Glutamatergic neuron (in vitro differentiated cells): ENCODE results near the gene EIF4G3. TPM values are rescaled to one million over a fixed set of nuclear protein-coding genes. Genes with fewer than 3 reads are reported as not detected.

Source experiments
- DNase-seq: peaks from one replicate; pipeline ENCODE4 v3.0.0; 2022
- H3K27ac Mint-ChIP-seq: one replicate; pipeline ENCODE4 v1.8.0; 2020; ENCODE audit warnings: mild to moderate bottlenecking, mixed read lengths, inconsistent platforms; ENCODE audit not compliant: unreplicated experiment
- H3K27me3 Mint-ChIP-seq: one replicate; pipeline ENCODE4 v1.8.0; 2020; ENCODE audit warnings: mild to moderate bottlenecking, moderate library complexity, mixed read lengths, inconsistent platforms; ENCODE audit not compliant: unreplicated experiment
- H3K36me3 Mint-ChIP-seq: one replicate; pipeline ENCODE4 v1.8.0; 2020; ENCODE audit warnings: mild to moderate bottlenecking, mixed read lengths, inconsistent platforms; ENCODE audit not compliant: unreplicated experiment
- H3K4me1 Mint-ChIP-seq: one replicate; pipeline ENCODE4 v1.8.0; 2020; ENCODE audit warnings: mild to moderate bottlenecking, low read depth, mixed read lengths, inconsistent platforms; ENCODE audit not compliant: unreplicated experiment
- H3K4me3 Mint-ChIP-seq: one replicate; pipeline ENCODE4 v1.8.0; 2020; ENCODE audit warnings: mild to moderate bottlenecking, mixed read lengths, inconsistent platforms; ENCODE audit not compliant: unreplicated experiment
- H3K9me3 Mint-ChIP-seq: one replicate; pipeline ENCODE4 v1.8.0; 2020; ENCODE audit warnings: mild to moderate bottlenecking, moderate library complexity, mixed read lengths, inconsistent platforms; ENCODE audit not compliant: unreplicated experiment
- total RNA-seq: library from RNA; stranded (reverse); fragmentation: NEBNext Ultra II Directional; extraction: Animal tissue kit (Norgen Biotek cat#: 25700); gene quantifications from one replicate; pipeline ENCODE4 v1.2.1, GENCODE V29; 2021; ENCODE audit not compliant: unreplicated experiment
- TF ChIP-seq, protein P1 (sequence below): fragments of 200-600 bp; sonication (generic); IDR thresholded peaks from one replicate; pipeline ENCODE4 v1.5.0; 2021; ENCODE audit not compliant: partially characterized antibody, unreplicated experiment

Gene EIF4G3
- total RNA-seq, 1 donor from 2014 or later: 100 TPM

GRCh38 chr1:20899154-20899972, 277.3 kb downstream of the EIF4G3 start:
- no peaks in the 10 kb centered on the region for H3K36me3 Mint-ChIP-seq
- no peak for DNase-seq
- H3K27ac Mint-ChIP-seq: no peak overlapping the region
- H3K27me3 Mint-ChIP-seq: no peaks in the 10 kb centered on the region
- no peaks in the 10 kb centered on the region for H3K9me3 Mint-ChIP-seq
- no peaks in the 10 kb centered on the region for H3K4me1 Mint-ChIP-seq
- TF ChIP-seq, protein P1, sequence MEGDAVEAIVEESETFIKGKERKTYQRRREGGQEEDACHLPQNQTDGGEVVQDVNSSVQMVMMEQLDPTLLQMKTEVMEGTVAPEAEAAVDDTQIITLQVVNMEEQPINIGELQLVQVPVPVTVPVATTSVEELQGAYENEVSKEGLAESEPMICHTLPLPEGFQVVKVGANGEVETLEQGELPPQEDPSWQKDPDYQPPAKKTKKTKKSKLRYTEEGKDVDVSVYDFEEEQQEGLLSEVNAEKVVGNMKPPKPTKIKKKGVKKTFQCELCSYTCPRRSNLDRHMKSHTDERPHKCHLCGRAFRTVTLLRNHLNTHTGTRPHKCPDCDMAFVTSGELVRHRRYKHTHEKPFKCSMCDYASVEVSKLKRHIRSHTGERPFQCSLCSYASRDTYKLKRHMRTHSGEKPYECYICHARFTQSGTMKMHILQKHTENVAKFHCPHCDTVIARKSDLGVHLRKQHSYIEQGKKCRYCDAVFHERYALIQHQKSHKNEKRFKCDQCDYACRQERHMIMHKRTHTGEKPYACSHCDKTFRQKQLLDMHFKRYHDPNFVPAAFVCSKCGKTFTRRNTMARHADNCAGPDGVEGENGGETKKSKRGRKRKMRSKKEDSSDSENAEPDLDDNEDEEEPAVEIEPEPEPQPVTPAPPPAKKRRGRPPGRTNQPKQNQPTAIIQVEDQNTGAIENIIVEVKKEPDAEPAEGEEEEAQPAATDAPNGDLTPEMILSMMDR: no peak
- H3K4me3 Mint-ChIP-seq: no peak overlapping the region

DNA sequence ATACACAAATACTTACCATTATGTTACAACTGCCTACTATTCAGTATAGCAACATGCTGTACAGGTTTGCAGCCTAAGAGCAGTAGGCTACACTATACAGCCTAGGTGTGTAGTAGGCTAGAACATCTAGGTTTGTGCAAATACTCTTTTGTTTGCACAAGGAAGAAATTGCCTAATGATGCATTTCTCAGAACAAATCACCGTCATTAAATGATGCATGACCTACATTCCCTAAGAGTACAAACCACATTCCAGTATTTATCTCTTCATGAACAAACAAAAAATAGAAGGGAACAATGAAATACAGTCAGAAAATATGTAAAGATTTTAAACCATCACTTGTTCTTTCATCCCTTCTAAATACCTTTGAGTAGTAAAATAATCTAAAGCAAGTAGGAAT, 279.9 kb downstream of the EIF4G3 start:
- no peaks in the 10 kb centered on the region for H3K36me3 Mint-ChIP-seq
- H3K27ac Mint-ChIP-seq: no peak overlapping the region
- H3K4me3 Mint-ChIP-seq: no peak overlapping the region
- TF ChIP-seq, protein P1: no peak
- DNase-seq: no peak
- no peaks in the 10 kb centered on the region for H3K27me3 Mint-ChIP-seq
- H3K9me3 Mint-ChIP-seq: no peaks in the 10 kb centered on the region
- H3K4me1 Mint-ChIP-seq: no peaks in the 10 kb centered on the region

- Mint-ChIP-seq H3K36me3 (no peaks in the 10 kb centered on the region), H3K4me1 (no peaks in the 10 kb centered on the region), H3K27me3 (no peaks in the 10 kb centered on the region), H3K27ac (no peak overlapping the region), H3K4me3 (no peak overlapping the region), H3K9me3 (no peaks in the 10 kb centered on the region)
- TF ChIP-seq, protein P1: no peak
- DNase-seq: no peak
Measured at GRCh38 chr1:20893931-20894330, 282.8 kb downstream of the EIF4G3 start.

GRCh38 chr1:20891091-20891490, 285.6 kb downstream of the EIF4G3 start:
- TF ChIP-seq, protein P1: no peak
- no peak overlapping the region for H3K27ac Mint-ChIP-seq
- H3K4me1 Mint-ChIP-seq: no peaks in the 10 kb centered on the region
- no peaks in the 10 kb centered on the region for H3K27me3 Mint-ChIP-seq
- H3K9me3 Mint-ChIP-seq: no peaks in the 10 kb centered on the region
- no peak for DNase-seq
- no peaks in the 10 kb centered on the region for H3K36me3 Mint-ChIP-seq
- H3K4me3 Mint-ChIP-seq: no peak overlapping the region

DNA sequence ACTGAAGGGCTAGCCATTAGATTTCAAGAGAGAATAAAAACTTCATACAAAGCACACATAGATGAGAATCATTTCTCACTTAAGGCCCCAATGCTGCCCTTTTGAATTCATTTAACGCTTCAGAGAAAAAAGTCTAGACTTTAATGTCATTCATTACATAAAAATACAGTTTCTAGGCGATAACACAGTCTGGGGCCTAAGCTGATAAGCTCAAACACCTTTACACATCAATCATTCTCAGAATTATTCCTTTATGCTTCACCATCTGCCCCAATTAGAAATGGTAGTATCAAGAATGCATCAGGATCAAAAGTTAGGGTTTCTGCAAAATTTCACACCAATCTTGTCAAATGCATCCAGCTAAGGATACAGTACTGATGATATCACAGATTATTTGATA, 289.5 kb downstream of the EIF4G3 start:
- H3K27ac Mint-ChIP-seq: no peak overlapping the region
- H3K9me3 Mint-ChIP-seq: no peaks in the 10 kb centered on the region
- no peaks in the 10 kb centered on the region for H3K4me1 Mint-ChIP-seq
- no peak for DNase-seq
- no peaks in the 10 kb centered on the region for H3K36me3 Mint-ChIP-seq
- TF ChIP-seq, protein P1: no peak
- H3K4me3 Mint-ChIP-seq: no peak overlapping the region
- no peaks in the 10 kb centered on the region for H3K27me3 Mint-ChIP-seq
